ENCODE measurements around the gene PRKCSH.
A peak's percentile ranks its signal among the peaks of the same experiment; 100 is the strongest.
"Not testable (repeated sequence)": the region's sequence is repeated elsewhere in the genome, so short reads cannot be mapped to it uniquely, and the experiment has no call there.

Gene PRKCSH, protein sequence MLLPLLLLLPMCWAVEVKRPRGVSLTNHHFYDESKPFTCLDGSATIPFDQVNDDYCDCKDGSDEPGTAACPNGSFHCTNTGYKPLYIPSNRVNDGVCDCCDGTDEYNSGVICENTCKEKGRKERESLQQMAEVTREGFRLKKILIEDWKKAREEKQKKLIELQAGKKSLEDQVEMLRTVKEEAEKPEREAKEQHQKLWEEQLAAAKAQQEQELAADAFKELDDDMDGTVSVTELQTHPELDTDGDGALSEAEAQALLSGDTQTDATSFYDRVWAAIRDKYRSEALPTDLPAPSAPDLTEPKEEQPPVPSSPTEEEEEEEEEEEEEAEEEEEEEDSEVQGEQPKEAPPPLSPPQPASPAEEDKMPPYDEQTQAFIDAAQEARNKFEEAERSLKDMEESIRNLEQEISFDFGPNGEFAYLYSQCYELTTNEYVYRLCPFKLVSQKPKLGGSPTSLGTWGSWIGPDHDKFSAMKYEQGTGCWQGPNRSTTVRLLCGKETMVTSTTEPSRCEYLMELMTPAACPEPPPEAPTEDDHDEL

DNA sequence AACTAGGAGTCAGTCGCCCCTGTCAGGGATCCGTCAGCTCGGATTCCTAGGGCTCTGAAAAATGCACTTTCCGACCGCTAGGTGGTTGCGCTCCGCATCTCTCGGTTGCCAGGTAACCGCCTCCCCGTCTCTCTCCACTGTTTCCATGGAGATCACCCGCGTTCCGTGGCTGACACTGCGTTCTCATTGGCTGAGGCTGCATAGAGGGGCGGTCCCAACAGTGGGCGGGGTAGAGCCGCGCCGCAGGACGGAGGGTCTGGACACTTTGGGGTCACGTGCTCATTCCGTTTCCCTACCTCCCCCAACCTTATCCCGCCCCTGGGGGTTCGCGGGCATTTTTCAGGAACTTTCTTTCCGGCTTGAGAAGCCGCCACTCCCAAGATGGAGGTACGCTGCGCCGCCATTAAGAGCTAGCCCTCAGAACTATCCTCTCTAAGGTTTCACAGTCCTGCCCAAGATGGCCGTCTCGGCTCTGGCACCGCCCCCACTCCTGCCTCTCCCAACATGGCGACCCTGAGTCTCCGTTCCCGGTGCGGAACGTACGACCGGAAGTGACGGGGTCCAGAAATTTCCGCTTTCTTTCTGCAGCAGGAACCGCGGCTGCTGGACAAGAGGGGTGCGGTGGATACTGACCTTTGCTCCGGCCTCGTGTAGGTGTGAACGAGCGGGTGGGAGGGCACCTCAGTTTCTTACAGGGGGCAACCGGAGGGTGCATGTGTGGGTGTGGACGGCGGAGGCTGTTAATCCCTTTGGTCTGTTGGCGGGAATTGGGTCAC lies at the start of gene PRKCSH, which contains the start of gene ODAD3:
Gene PRKCSH (plus strand): TSS at position 579 of the 776 bp plus-strand sequence. CDS start 483 bp downstream, outside the sequence.
Gene ODAD3 (minus strand): TSS at position 65 of the 776 bp plus-strand sequence. CDS start 105 bp downstream, outside the sequence.
- peak; percentile 100 for DNase-seq

DNA sequence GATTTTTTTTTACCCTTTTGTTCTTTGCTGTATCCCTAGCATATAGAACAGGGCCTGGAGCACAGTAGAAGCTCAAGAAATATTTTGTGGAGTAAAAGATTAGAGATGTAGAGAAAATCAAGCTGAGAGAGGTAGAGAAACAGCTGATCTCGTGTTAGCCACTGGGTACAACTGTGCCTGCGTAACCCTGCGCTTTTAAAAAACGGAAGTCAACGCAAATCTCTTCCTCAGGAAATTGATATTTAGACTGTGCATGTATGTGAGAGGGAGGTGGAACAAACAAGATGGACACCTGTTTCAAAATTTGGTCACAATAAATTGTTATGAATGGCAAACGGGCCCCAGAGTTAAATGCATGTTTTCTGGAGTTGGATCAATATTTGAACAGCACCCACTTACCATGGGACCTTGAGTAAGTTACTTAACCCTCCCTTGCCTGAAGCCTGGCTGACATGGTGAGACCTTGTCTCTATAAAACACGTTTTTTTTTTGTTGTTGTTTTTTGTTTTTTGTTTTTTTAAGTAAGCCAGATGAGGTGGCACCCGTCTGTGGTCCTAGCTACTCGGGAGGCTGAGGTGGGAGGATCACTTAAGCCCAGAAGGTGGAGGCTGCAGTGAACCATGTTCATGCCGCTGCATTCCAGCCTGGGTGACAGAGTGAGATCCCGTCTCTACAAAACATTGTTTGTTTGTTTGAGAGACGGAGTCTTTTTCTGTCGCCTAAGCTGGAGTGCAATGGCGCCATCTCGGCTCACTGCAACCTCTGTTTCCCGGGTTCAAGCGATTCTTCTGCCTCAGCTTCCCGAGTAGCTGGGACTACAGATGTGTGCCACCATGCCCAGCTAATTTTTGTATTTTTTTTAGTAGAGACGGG lies 48.0 kb upstream of the PRKCSH start:
- DNase-seq: no peak

- DNase-seq: no peak
These were observed 45.1 kb upstream of the PRKCSH start for GRCh38 chr19:11390359-11390758.

DNA sequence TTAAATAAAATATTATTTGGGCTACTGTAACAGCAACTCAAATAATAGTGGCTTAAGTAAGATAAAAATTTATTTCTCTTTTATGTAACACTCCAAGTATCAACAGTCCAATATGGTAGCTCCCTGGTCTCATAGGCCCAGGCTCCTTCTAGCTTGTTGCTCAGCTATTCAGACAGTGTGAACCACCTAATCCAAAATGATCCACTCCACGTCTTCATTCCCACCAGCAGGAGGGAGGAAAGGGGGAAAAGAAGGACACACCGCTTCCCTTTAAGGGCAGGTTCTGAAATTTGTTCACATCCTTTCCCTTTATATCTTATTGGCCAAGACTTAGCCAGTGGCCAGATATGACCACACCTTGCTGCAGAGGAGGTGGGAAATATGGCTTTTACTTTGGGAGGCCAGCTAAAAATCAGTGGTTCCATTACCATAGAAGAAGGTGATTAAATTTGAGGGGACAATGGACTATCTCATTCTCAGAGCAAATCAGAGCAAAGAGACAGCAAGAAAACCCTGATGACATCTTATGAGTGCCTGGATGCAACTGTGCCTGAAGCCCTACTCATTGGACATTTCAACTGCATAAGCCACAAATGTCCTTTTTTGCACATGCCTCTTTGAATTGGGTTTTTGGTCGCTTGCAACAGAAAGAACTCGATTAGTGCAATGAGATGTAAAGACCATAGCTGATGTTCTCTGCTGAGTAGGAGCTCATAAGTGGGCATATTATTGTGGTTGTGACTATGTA lies 44.3 kb upstream of the PRKCSH start:
- no peak for DNase-seq

DNA sequence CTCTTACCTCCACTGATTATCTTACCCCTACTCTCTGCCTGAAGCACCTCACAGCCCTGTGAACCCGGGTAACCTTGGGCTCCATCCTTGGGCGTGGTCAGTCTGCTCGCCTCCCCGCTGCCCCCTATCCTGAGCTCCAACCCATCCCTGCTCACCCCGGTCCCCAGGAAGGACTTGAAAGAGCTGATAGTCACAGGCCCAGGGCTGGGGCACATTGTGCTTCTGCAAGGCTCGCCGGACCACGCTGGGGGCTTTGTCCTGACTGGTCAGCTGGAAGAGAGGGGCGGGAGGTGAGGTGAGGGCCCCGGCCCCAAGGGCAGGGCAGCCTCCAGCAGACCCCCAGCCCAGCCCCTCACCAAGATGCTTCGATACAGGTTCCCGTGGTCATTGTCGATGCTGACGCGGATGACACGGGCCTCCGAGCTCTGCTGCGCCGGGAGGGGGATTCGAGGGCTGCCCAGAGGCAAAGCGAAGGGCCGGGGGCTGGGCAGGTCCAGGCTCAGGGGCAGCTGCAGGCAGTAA lies 38.3 kb upstream of the PRKCSH start:
- DNase-seq: no peak

GRCh38 chr19:11399667-11400066 lies 35.8 kb upstream of the PRKCSH start:
- no peak for DNase-seq

DNA sequence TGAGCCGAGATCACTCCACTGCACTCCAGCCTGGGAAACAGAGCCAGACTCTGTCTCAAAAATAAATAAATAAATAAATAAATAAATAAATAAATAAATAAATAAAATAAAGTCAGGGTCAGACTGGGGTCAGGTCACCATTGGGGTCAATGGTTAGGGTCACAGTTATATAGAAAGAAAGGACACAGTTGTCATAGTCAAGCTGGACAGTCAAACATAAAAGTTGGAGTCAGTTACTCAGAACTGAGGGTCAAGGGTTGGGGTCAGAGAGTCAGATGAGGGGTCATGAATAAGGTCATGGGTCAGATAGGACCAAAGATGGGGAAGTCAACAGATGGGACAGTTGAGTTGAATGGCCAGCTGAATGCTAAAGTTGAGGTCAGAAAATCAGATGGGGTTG lies 34.6 kb upstream of the PRKCSH start:
- DNase-seq: no peak

DNA sequence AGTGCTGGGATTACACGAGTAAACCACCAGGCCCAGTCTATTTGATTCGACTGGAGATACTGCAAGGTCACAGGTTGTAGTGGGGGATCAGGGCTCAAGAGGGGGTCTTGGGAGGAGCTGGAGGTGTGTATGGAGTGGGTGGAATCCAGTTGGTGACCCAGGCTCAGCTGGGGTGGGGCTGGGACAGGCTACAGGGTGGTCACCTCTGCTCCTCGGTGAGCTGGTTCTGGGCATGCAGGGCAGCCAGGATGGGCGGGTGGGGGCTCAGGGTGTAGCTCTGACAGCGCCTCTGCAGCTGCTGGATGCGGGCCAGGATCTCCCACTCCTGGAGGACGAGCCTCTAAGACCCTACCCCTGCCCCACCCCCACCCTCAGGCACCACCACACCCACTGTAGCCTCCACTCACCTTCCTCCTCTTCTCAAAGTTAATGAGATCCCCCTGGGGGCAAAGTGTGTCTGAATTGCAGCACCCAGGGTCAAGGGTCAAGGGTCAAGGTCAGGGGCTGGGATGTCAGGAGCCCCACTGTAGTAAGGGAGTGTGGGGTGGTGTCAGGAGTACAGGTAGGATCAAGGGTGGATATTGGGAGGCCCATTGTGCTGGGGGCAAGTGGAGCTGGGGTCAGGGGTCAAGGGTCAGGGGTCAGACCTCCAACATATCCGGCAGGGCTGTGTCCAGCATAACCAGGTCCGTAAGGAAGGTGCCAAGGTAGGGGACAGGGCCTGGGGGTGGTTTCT lies 33.5 kb upstream of the PRKCSH start:
- no peak for DNase-seq

DNA sequence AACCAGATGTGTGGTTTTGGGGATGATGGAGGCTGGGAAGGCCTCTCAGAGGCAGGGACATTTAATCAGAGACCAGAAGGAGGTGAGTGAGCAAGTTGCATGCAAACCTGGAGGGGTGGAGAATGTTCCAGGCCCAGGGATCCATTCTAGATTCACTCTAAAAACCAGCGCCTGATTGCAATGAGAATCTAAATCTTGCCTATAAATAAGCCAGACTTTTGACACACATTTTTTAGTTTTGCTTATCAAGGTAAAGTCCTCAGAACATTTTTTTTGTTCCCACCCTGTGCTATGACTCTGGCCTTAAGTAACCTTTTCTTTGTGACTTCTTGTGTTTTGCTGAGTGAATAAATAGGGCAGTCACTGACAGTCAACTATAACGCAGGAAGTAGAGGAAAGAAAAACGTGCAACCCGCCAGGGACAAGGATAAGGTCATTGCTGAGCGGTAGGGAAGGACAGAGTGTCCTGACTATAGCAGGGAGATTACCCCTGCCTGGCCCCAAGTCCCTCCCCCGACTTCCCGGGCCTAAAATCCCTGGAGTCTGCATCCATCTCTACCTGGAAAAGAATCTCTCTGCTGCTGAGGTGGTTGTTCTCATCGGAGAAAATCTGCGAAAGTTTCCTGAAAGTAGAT lies 30.7 kb upstream of the PRKCSH start:
- DNase-seq: no peak

DNA sequence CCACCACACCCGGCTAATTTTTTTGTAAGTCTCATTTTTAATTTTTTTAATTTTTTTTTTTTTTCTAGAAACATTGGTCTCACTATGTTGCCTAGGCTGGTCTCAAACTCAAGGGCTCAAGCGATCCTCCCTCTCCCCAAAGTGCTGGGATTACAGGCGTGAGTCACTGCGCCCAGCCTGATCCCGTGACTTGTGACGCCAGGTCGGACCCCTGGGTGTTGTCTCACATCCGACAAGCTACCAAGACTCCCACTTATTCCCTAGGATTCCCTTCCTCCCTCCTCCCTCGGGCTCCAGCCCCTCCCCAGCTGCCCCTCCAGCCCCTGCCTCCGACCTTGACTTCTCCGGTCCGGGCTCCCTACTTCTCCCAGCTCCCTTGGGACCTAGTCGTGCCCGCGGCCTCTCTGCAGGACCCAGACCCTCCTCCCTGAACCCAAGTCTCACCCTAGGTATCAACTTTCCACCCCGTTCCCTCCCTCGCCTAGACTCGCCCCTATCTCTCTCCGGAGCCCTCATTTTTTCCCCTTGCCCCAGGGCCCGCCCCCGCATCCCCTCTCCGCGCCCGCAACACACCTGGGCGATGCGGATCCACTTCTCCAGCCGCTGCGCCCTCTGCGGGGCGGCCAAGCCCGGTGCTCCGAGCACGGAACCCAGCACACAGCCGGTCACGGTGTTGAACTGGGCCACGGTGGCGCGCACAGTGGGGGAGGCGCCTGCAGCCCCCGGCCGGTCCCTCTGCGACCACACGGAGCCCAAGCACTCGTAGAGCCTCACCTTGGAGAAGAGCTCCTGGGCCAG lies 29.4 kb upstream of the PRKCSH start:
- no peak for DNase-seq

- DNase-seq: not testable (repeated sequence)
These were observed 28.7 kb upstream of the PRKCSH start for GRCh38 chr19:11406703-11407236.

DNA sequence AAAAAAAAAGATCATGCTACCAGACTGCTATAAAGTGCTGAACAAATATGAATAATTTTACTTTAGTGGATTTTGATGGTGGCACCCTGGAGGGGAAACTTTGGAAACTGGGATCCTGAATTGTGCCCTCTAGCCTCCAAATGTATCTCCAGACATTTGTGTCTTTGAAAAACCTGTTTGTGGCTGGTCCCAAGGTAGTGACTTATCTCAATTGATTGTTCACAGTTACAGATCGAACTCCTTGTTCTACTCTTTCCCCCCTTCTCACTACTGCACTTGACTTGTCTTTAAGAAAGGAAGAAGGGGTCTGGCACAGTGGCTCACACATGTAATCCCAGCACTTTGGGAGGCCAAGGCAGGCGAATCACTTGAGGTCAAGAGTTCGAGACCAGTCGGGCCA lies 26.8 kb upstream of the PRKCSH start:
- no peak for DNase-seq

GRCh38 chr19:11410682-11411081 lies 24.8 kb upstream of the PRKCSH start:
- DNase-seq: no peak

GRCh38 chr19:11414544-11414943 lies 20.9 kb upstream of the PRKCSH start:
- DNase-seq: no peak

- no peak for DNase-seq
These were observed 18.9 kb upstream of the PRKCSH start for GRCh38 chr19:11416346-11417052.

- no peak for DNase-seq
These were observed 17.3 kb upstream of the PRKCSH start for GRCh38 chr19:11418094-11418548.

- no peak for DNase-seq
These were observed 16.6 kb upstream of the PRKCSH start, which contains the start of gene RGL3 for GRCh38 chr19:11418549-11419506. Gene RGL3 (minus strand): TSS chr19:11419314. CDS start chr19:11419278, 36 bp downstream.

Data from hematopoietic multipotent progenitor cell treated with erythropoietin and hydrocortisone succinate and interleukin-3 and kit ligand, for 8 days (in vitro differentiated cells).